PC-3 (cell line): ENCODE measurements around the gene FSD1L. TPM values are rescaled to one million over a fixed set of nuclear protein-coding genes. Genes with fewer than 3 reads are reported as not detected.

Experiments used
- ATAC-seq: fragments of 200-7000 bp; cut with Tn5 transposase; 2 replicates; pipeline ENCODE4 v1.9.1; 2020; ENCODE audit warnings: mild to moderate bottlenecking, moderate library complexity
- BruUV-seq: library from RNA; stranded (reverse); fragments of 400-500 nt; replicated peaks from 2 replicates; lab custom pipeline; 2021; lab: Mats Ljungman, UMichigan
- CTCF ChIA-PET: fragments of 300-600 bp; sonication (Branson Sonifier 250); formaldehyde crosslinking; loops from one replicate; lab custom pipeline; 2022; ENCODE audit warnings: antibody characterized with exemption; lab: Charles Lee
- POLR2A ChIA-PET: fragments of 300-600 bp; sonication (Branson Sonifier 250); formaldehyde crosslinking; loops from one replicate; lab custom pipeline; 2022; ENCODE audit warnings: antibody characterized with exemption; ENCODE audit not compliant: unreplicated experiment; lab: Charles Lee
- DNase-seq: peaks from one replicate; pipeline ENCODE4 v3.0.0-alpha.2; 2015
- H2AFZ ChIP-seq: fragments of 300-600 bp; sonication (generic); 2 replicates; pipeline ENCODE4 v1.6.0; 2016; ENCODE audit warnings: antibody characterized with exemption, low read length
- H3F3A ChIP-seq: fragments of 300-600 bp; sonication (generic); one replicate; pipeline ENCODE4 v1.6.0; 2017; ENCODE audit warnings: antibody characterized with exemption, low read length, control low read depth, mild to moderate bottlenecking; ENCODE audit not compliant: unreplicated experiment
- H3K27ac ChIP-seq: fragments of 300-600 bp; sonication (generic); 2 replicates; pipeline ENCODE4 v1.5.1; 2016; ENCODE audit warnings: mild to moderate bottlenecking, low read length
- H3K27me3 ChIP-seq: fragments of 300-600 bp; sonication (generic); 2 replicates; pipeline ENCODE4 v1.6.1; 2016; ENCODE audit warnings: low read length, mixed read lengths
- H3K36me3 ChIP-seq: fragments of 300-600 bp; sonication (generic); 2 replicates; pipeline ENCODE4 v1.6.1; 2016; ENCODE audit warnings: low read depth, mixed run types, low read length, mixed read lengths
- H3K4me1 ChIP-seq: fragments of 300-600 bp; sonication (generic); 2 replicates; pipeline ENCODE4 v1.5.1; 2016; ENCODE audit warnings: low read length; ENCODE audit not compliant: insufficient read depth
- H3K4me2 ChIP-seq: fragments of 300-600 bp; sonication (generic); 2 replicates; pipeline ENCODE4 v1.6.0; 2016; ENCODE audit warnings: low read length
- H3K4me3 ChIP-seq: fragments of 300-600 bp; sonication (generic); 2 replicates; pipeline ENCODE4 v1.5.1; 2016; ENCODE audit warnings: mild to moderate bottlenecking, low read length, mixed read lengths
- H3K79me2 ChIP-seq: fragments of 300-600 bp; sonication (generic); 2 replicates; pipeline ENCODE4 v1.6.1; 2017; ENCODE audit warnings: low read length, mixed read lengths
- H3K9ac ChIP-seq: fragments of 300-600 bp; sonication (generic); 2 replicates; pipeline ENCODE4 v1.6.0; 2016; ENCODE audit warnings: mild to moderate bottlenecking, low read length
- H3K9me2 ChIP-seq: fragments of 300-600 bp; sonication (generic); replicated peaks from 2 replicates; pipeline ENCODE4 v1.6.1; 2016; ENCODE audit warnings: mixed run types, low read length, mixed read lengths
- H3K9me3 ChIP-seq: fragments of 300-600 bp; sonication (generic); 2 replicates; pipeline ENCODE4 v1.6.1; 2016; ENCODE audit warnings: low read length, mixed read lengths
- H4K20me1 ChIP-seq: fragments of 300-600 bp; sonication (generic); 2 replicates; pipeline ENCODE4 v1.6.1; 2016; ENCODE audit warnings: low read length, mixed read lengths
- EZH2 ChIP-seq: fragments of 300-600 bp; sonication (generic); IDR thresholded peaks from one replicate; pipeline ENCODE4 v1.6.1; 2017; ENCODE audit warnings: antibody characterized with exemption, mild to moderate bottlenecking, low read length; ENCODE audit not compliant: unreplicated experiment
- EZH2phosphoT487 ChIP-seq: fragments of 300-600 bp; sonication (generic); IDR thresholded peaks from 2 replicates; pipeline ENCODE4 v1.6.1; 2018; ENCODE audit warnings: mild to moderate bottlenecking, antibody characterized with exemption, low read length, borderline replicate concordance
- intact Hi-C: fragments of 100-400 bp; cut with micrococcal nuclease; formaldehyde crosslinking; loops from 2 replicates; pipeline ENCODE4 v1.9.0; 2023
- total RNA-seq: library from RNA; depleted of rRNA; stranded (reverse); fragments of >200 nt; gene quantifications from 2 replicates; pipeline ENCODE4 v1.2.3, GENCODE V29; 2014
- TF ChIP-seq, protein P1 (sequence below): fragments of 300-600 bp; sonication (generic); conservative IDR thresholded peaks from 2 replicates; pipeline ENCODE4 v1.5.1; 2017; ENCODE audit warnings: antibody characterized with exemption, low read depth, mild to moderate bottlenecking, low read length

Gene FSD1L
- total RNA-seq, 1 experiment from 2014 or later: 1.7 TPM

DNA sequence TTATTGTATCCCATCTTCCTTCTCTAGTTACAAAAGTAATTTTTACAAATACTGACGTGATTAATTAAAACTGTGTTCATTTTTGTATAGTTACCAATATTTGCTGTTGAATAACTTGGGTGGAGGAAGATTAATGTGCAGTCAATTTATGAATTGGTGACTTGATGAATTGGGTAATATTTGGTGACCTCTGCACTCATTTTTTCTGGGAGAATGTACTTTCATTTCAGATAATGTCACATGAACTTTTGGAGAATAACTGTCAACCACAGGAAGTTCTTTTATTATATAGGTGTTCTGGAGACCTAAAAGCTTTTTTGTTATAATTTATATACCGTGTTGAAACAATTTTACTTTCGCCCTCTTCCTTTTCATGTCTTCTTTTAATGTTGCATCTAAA is 83.7 kb downstream of the FSD1L start:
- DNase-seq (no peak), ATAC-seq (no peak)
- H3K27ac ChIP-seq: no peak overlapping the region
- H3K36me3 ChIP-seq: no peaks in the 10 kb centered on the region
- no peaks in the 10 kb centered on the region for H3K9me2 ChIP-seq
- H3K9me3 ChIP-seq: no peaks in the 10 kb centered on the region
- H2AFZ ChIP-seq: no peak overlapping the region
- no peak for TF ChIP-seq EZH2
- 0 out of 2 replicates have a peak, but pooled peaks cover 3% of the 10 kb centered on the region for H3K4me1 ChIP-seq
- no peak overlapping the region for H3K4me3 ChIP-seq
- BruUV-seq: no TSS peak
- no peak overlapping the region for H3K9ac ChIP-seq
- H3K79me2 ChIP-seq: no peaks in the 10 kb centered on the region
- H3K4me2 ChIP-seq: no peak overlapping the region
- no peaks in the 10 kb centered on the region for H3F3A ChIP-seq
- ChIA-PET POLR2A (no interaction called here), CTCF (no interaction called here)
- intact Hi-C loops: no loop called here
- H3K27me3 ChIP-seq: no peaks in the 10 kb centered on the region
- no peaks in the 10 kb centered on the region for H4K20me1 ChIP-seq

GRCh38 chr9:105535920-105536668 is 88.3 kb downstream of the FSD1L start:
- CTCF ChIA-PET: no interaction called here
- Histone ChIP-seq H3K4me1 (0 out of 2 replicates have a peak, but pooled peaks cover 3% of the 10 kb centered on the region), H2AFZ (no peak overlapping the region), H3K27me3 (no peaks in the 10 kb centered on the region), H3K9me3 (no peaks in the 10 kb centered on the region), H3F3A (no peaks in the 10 kb centered on the region), H3K9ac (no peak overlapping the region), H3K9me2 (no peaks in the 10 kb centered on the region), H3K27ac (no peak overlapping the region), H4K20me1 (no peaks in the 10 kb centered on the region), H3K4me3 (no peak overlapping the region), H3K4me2 (no peak overlapping the region), H3K36me3 (no peaks in the 10 kb centered on the region), H3K79me2 (no peaks in the 10 kb centered on the region)
- POLR2A ChIA-PET: no interaction called here
- TF ChIP-seq, protein P1, sequence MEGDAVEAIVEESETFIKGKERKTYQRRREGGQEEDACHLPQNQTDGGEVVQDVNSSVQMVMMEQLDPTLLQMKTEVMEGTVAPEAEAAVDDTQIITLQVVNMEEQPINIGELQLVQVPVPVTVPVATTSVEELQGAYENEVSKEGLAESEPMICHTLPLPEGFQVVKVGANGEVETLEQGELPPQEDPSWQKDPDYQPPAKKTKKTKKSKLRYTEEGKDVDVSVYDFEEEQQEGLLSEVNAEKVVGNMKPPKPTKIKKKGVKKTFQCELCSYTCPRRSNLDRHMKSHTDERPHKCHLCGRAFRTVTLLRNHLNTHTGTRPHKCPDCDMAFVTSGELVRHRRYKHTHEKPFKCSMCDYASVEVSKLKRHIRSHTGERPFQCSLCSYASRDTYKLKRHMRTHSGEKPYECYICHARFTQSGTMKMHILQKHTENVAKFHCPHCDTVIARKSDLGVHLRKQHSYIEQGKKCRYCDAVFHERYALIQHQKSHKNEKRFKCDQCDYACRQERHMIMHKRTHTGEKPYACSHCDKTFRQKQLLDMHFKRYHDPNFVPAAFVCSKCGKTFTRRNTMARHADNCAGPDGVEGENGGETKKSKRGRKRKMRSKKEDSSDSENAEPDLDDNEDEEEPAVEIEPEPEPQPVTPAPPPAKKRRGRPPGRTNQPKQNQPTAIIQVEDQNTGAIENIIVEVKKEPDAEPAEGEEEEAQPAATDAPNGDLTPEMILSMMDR: no peak
- TF ChIP-seq EZH2 (no peak), EZH2phosphoT487 (no peak)
- intact Hi-C loops: no loop called here
- no peak for ATAC-seq
- no peak for DNase-seq
- no TSS peak for BruUV-seq

DNA sequence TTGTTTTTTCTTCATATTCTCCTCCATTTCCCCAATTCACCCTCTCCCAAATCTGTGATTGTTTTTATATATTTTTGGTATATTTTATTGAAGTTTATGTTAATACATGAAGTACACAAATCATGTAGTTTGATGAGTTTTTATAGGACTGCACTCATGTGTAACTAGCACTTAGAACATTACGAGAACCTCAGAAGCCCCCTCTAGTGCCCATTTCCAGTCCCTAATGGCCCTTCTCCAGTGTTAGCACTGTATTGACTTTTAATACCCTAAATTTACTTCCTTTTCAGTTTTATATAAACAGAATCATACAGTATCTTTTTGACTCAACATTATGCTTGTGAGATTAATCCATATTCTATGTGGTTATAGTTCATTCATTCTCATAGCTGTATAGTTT is 91.6 kb downstream of the FSD1L start:
- Histone ChIP-seq H3K9me3 (no peaks in the 10 kb centered on the region), H3F3A (no peaks in the 10 kb centered on the region), H3K4me2 (no peak overlapping the region), H4K20me1 (no peaks in the 10 kb centered on the region), H3K27me3 (no peaks in the 10 kb centered on the region), H3K4me1 (0 out of 2 replicates have a peak, but pooled peaks cover 3% of the 10 kb centered on the region), H3K79me2 (no peaks in the 10 kb centered on the region), H3K9me2 (no peaks in the 10 kb centered on the region), H3K4me3 (no peak overlapping the region), H3K9ac (no peak overlapping the region), H3K27ac (no peak overlapping the region), H3K36me3 (no peaks in the 10 kb centered on the region), H2AFZ (no peak overlapping the region)
- intact Hi-C loops: no loop called here
- TF ChIP-seq, protein P1: peak; percentile 42
- no peak for TF ChIP-seq EZH2phosphoT487
- ATAC-seq (no peak), DNase-seq (peak; percentile 21)
- ChIA-PET CTCF (no interaction called here), POLR2A (no interaction called here)
- no TSS peak for BruUV-seq
